Mammary epithelial cell (primary cell): ENCODE data around the gene TIMM44.

ENCODE experiments used
- CTCF ChIP-seq, 2 donors: IDR thresholded peaks in 1 of 2; conservative IDR thresholded peaks in 1 of 2; 2 replicates each; pipeline ENCODE4 v1.5.1; 2011 to 2012; ENCODE audit warnings: inconsistent platforms in 2 of 2, low read length in 2 of 2, mild to moderate bottlenecking in 2 of 2, control low read depth in 1 of 2, low read depth in 1 of 2; ENCODE audit not compliant: insufficient read depth in 1 of 2; ENCODE audit errors: extremely low read depth in 1 of 2
- EZH2 ChIP-seq: IDR thresholded peaks from 2 replicates; pipeline ENCODE4 v1.6.1; 2012; ENCODE audit warnings: low read length, inconsistent platforms, borderline replicate concordance

- TF ChIP-seq CTCF (conservative IDR thresholded peaks at IDR 0.05 in 1 of 2, IDR thresholded peaks at IDR 0.05 in 1 of 2; ENCODE audit: extremely low read depth in 1 of 2, insufficient read depth in 1 of 2, low read depth in 1 of 2, low read length in 2 of 2) (no peak), EZH2 (no peak)
These were observed 47.9 kb downstream of the TIMM44 start for GRCh38 chr19:7895565-7895964.
